ENCODE results near the gene MRM1. TPM values are rescaled to one million over a fixed set of nuclear protein-coding genes. Genes with fewer than 3 reads are reported as not detected.

MRM1 gene
- total and polyA plus RNA-seq, 7 experiments from 2014 or later, result 3.1 to 15.6 (median 9.3) TPM

DNA sequence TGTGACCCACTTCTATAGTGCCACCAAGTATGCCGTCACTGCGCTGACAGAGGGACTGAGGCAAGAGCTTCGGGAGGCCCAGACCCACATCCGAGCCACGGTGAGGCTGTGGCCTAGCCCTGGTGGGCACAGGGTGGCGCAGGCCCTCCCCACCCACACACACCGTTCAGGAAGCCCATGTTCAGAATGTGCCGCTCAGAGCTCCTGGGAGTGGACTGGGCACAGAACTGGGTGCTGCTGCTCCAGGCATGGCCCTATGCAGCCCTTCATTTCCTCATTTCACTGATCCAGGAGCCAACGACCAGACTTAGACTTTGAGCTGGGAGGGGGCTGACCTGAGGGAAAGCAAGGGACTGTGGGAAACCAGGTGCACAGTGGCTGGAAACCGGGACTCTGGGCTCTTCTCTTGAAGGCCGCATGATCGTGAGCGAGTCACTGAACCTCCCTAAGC is 2.4 kb upstream of the MRM1 start:
- Mint-ChIP-seq H3K4me1 (peaks cover 12 to 28% (median 21%) of the 10 kb centered on the region in 7 donors), H3K27ac (peak overlapping the region in 1 of 9 donors; percentile 23), H3K36me3 (peaks cover 0 to 2% (median 0%) of the 10 kb centered on the region in 5 donors), H3K27me3 (no peaks in the 10 kb centered on the region), H3K4me3 (peak overlapping the region in 1 of 10 donors; percentile 63), H3K9me3 (no peaks in the 10 kb centered on the region)
- DNase-seq (no peak), ATAC-seq (no peak)
- intact Hi-C loops (cut with micrococcal nuclease), result no loop called here
- POLR2A ChIA-PET, result no interaction called here
- no peak overlapping the region for H3K4me3 ChIP-seq (ENCODE audit: low read length)
- no peak overlapping the region for H3K27ac ChIP-seq (ENCODE audit: low read depth, low read length)
- H3K9me3 ChIP-seq (ENCODE audit: control insufficient read depth in 2 of 3, low read length in 3 of 3), result no peaks in the 10 kb centered on the region
- CTCF ChIA-PET, result interaction anchor here (0.6 kb wide), 1 partner anchor 116 kb away, joined by 3 read pairs; no protein-coding TSS in a partner anchor
- no peaks in the 10 kb centered on the region for H3K27me3 ChIP-seq (ENCODE audit: control insufficient read depth in 2 of 2, insufficient read depth in 2 of 2, low read length in 2 of 2)
- H3K4me1 ChIP-seq (ENCODE audit: control insufficient read depth in 2 of 2, insufficient read depth in 2 of 2, low read length in 2 of 2), result peaks cover 11 to 13% of the 10 kb centered on the region in 2 donors
- peaks cover 0 to 7% (median 0%) of the 10 kb centered on the region in 3 experiments for H3K36me3 ChIP-seq (ENCODE audit: control insufficient read depth in 2 of 3, insufficient read depth in 3 of 3, low read length in 3 of 3)

GRCh38 chr17:36599546-36600250 is 1.7 kb upstream of the MRM1 start:
- no peaks in the 10 kb centered on the region for H3K9me3 ChIP-seq (ENCODE audit: control insufficient read depth in 2 of 3, low read length in 3 of 3)
- H3K27ac Mint-ChIP-seq, result no peak overlapping the region
- ChIA-PET CTCF (interaction anchor here (0.6 kb wide), 1 partner anchor 116 kb away, joined by 3 read pairs; no protein-coding TSS in a partner anchor), POLR2A (interaction anchor here (0.8 to 5.1 kb wide), 5 partner anchors 8 to 449 kb away, joined by 3 to 52 read pairs (median 22); partner anchors contain the start of genes DHRS11, GGNBP2, MYO19 and PIGW)
- peaks cover 0 to 7% (median 0%) of the 10 kb centered on the region in 3 experiments for H3K36me3 ChIP-seq (ENCODE audit: control insufficient read depth in 2 of 3, insufficient read depth in 3 of 3, low read length in 3 of 3)
- H3K4me1 Mint-ChIP-seq, result peaks cover 14 to 35% (median 28%) of the 10 kb centered on the region in 7 donors
- H3K27ac ChIP-seq (ENCODE audit: low read depth, low read length), result no peak overlapping the region
- peaks cover 0 to 1% (median 0%) of the 10 kb centered on the region in 11 donors for H3K9me3 Mint-ChIP-seq
- DNase-seq, result no peak
- peaks cover 0 to 3% (median 0%) of the 10 kb centered on the region in 5 donors for H3K36me3 Mint-ChIP-seq
- intact Hi-C loops (cut with micrococcal nuclease), result loop anchor here (2.0 to 10.0 kb wide), 4 partner anchors 55 to 805 kb away; partner anchors contain the start of genes AATF (in 1 of the 2), ACACA (in 1 of the 2), GGNBP2 (in 1 of the 2) and MYO19 (in 1 of the 2)
- no peak overlapping the region for H3K4me3 ChIP-seq (ENCODE audit: low read length)
- no peaks in the 10 kb centered on the region for H3K27me3 ChIP-seq (ENCODE audit: control insufficient read depth in 2 of 2, insufficient read depth in 2 of 2, low read length in 2 of 2)
- H3K4me1 ChIP-seq (ENCODE audit: control insufficient read depth in 2 of 2, insufficient read depth in 2 of 2, low read length in 2 of 2), result peaks cover 11 to 13% of the 10 kb centered on the region in 2 donors
- H3K27me3 Mint-ChIP-seq, result no peaks in the 10 kb centered on the region
- peak overlapping the region in 5 of 10 donors; percentile 14 to 97 (median 36) for H3K4me3 Mint-ChIP-seq
- ATAC-seq, result no peak

DNA sequence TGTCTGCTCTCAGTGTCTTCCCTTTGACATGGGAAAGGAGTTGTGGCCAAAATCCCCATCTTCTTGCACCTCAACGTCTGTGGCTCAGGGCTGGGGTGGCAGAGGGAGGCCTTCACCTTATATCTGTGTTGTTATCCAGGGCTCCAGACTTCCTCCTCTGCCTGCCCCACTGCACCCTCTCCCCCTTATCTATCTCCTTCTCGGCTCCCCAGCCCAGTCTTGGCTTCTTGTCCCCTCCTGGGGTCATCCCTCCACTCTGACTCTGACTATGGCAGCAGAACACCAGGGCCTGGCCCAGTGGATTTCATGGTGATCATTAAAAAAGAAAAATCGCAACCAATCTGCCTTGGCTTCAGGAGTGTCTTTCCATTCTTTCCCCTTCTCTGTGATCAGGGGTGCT is 918 bp upstream of the MRM1 start:
- intact Hi-C loops (cut with micrococcal nuclease), result loop anchor here (2.0 to 10.0 kb wide), 4 partner anchors 56 to 804 kb away; partner anchors contain the start of genes AATF (in 1 of the 2), ACACA (in 1 of the 2), GGNBP2 (in 1 of the 2) and MYO19 (in 1 of the 2)
- H3K9me3 ChIP-seq (ENCODE audit: control insufficient read depth in 2 of 3, low read length in 3 of 3), result no peaks in the 10 kb centered on the region
- peaks cover 0 to 1% (median 0%) of the 10 kb centered on the region in 11 donors for H3K9me3 Mint-ChIP-seq
- peak overlapping the region; percentile 79 for H3K27ac ChIP-seq (ENCODE audit: low read depth, low read length)
- H3K4me3 Mint-ChIP-seq, result peak overlapping the region; percentile 92 to 97 (median 94)
- H3K36me3 ChIP-seq (ENCODE audit: control insufficient read depth in 2 of 3, insufficient read depth in 3 of 3, low read length in 3 of 3), result peaks cover 0 to 7% (median 0%) of the 10 kb centered on the region in 3 experiments
- peak overlapping the region; percentile 95 for H3K4me3 ChIP-seq (ENCODE audit: low read length)
- ATAC-seq (no peak), DNase-seq (no peak)
- peak overlapping the region; percentile 91 to 96 (median 94) for H3K27ac Mint-ChIP-seq
- H3K27me3 Mint-ChIP-seq, result no peaks in the 10 kb centered on the region
- POLR2A ChIA-PET, result interaction anchor here (1.4 to 5.1 kb wide), 6 partner anchors 9 to 448 kb away, joined by 3 to 52 read pairs (median 14); partner anchors contain the start of genes DHRS11, GGNBP2, MYO19 and PIGW
- H3K27me3 ChIP-seq (ENCODE audit: control insufficient read depth in 2 of 2, insufficient read depth in 2 of 2, low read length in 2 of 2), result no peaks in the 10 kb centered on the region
- CTCF ChIA-PET, result interaction anchor here (0.6 to 1.5 kb wide), 3 partner anchors 112 to 641 kb away, joined by 3 to 6 read pairs (median 3); no protein-coding TSS in a partner anchor
- H3K4me1 Mint-ChIP-seq, result peaks cover 16 to 40% (median 33%) of the 10 kb centered on the region in 7 donors
- peaks cover 11 to 16% of the 10 kb centered on the region in 2 donors for H3K4me1 ChIP-seq (ENCODE audit: control insufficient read depth in 2 of 2, insufficient read depth in 2 of 2, low read length in 2 of 2)
- H3K36me3 Mint-ChIP-seq, result peaks cover 0 to 3% (median 0%) of the 10 kb centered on the region in 5 donors

DNA sequence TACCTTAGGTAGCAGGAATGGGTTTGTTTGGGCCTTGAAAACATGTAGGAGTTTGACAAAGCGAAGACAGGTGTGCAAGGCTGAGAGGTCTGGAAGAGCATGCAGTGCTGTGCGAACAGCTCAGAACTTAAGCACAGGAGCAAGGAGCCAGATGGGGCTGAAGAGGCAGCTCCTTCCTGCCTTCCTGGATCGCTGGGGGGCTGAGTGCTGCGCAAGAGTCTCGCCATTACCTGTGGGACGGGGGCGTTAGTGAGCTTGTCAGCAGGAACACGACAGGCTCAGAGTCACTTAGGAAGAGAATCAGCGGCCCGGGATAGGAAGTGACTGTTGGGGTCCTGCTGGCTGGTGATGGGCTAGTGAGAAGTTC is 464 bp upstream of the MRM1 start:
- peaks cover 0 to 7% (median 0%) of the 10 kb centered on the region in 3 experiments for H3K36me3 ChIP-seq (ENCODE audit: control insufficient read depth in 2 of 3, insufficient read depth in 3 of 3, low read length in 3 of 3)
- H3K9me3 Mint-ChIP-seq, result peaks cover 0 to 1% (median 0%) of the 10 kb centered on the region in 11 donors
- ChIA-PET CTCF (interaction anchor here (0.6 to 1.5 kb wide), 5 partner anchors 14 to 641 kb away, joined by 3 to 6 read pairs (median 3); no protein-coding TSS in a partner anchor), POLR2A (interaction anchor here (0.7 to 5.1 kb wide), 12 partner anchors 9 to 758 kb away, joined by 3 to 52 read pairs (median 3); partner anchors contain the start of genes AATF, DHRS11, GGNBP2 and MYO19)
- peak overlapping the region; percentile 95 for H3K4me3 ChIP-seq (ENCODE audit: low read length)
- H3K36me3 Mint-ChIP-seq, result peaks cover 0 to 5% (median 0%) of the 10 kb centered on the region in 5 donors
- H3K27ac ChIP-seq (ENCODE audit: low read depth, low read length), result peak overlapping the region; percentile 79
- DNase-seq (peak in 2 of 9 donors; percentile 37 to 44), ATAC-seq (peak; percentile 20)
- H3K27me3 ChIP-seq (ENCODE audit: control insufficient read depth in 2 of 2, insufficient read depth in 2 of 2, low read length in 2 of 2), result no peaks in the 10 kb centered on the region
- H3K27me3 Mint-ChIP-seq, result no peaks in the 10 kb centered on the region
- H3K9me3 ChIP-seq (ENCODE audit: control insufficient read depth in 2 of 3, low read length in 3 of 3), result no peaks in the 10 kb centered on the region
- H3K4me3 Mint-ChIP-seq, result peak overlapping the region; percentile 92 to 97 (median 94)
- H3K4me1 Mint-ChIP-seq, result peaks cover 20 to 45% (median 37%) of the 10 kb centered on the region in 7 donors
- peaks cover 11 to 19% of the 10 kb centered on the region in 2 donors for H3K4me1 ChIP-seq (ENCODE audit: control insufficient read depth in 2 of 2, insufficient read depth in 2 of 2, low read length in 2 of 2)
- intact Hi-C loops (cut with micrococcal nuclease), result loop anchor here (1.0 to 10.0 kb wide), 9 partner anchors 10 to 804 kb away; partner anchors contain the start of genes DHRS11 (in 2 of the 2), AATF (in 1 of the 2), ACACA (in 1 of the 2) and GGNBP2 (in 1 of the 2)
- peak overlapping the region; percentile 91 to 96 (median 94) for H3K27ac Mint-ChIP-seq

- Mint-ChIP-seq H3K36me3 (peaks cover 0 to 6% (median 0%) of the 10 kb centered on the region in 5 donors), H3K4me1 (peaks cover 23 to 49% (median 41%) of the 10 kb centered on the region in 7 donors), H3K27me3 (no peaks in the 10 kb centered on the region), H3K27ac (peak overlapping the region in 8 of 9 donors; percentile 70 to 95 (median 94)), H3K4me3 (peak overlapping the region; percentile 92 to 97 (median 94)), H3K9me3 (peaks cover 0 to 1% (median 0%) of the 10 kb centered on the region in 11 donors)
- Histone ChIP-seq H3K36me3 (ENCODE audit: control insufficient read depth in 2 of 3, insufficient read depth in 3 of 3, low read length in 3 of 3) (peaks cover 0 to 7% (median 0%) of the 10 kb centered on the region in 3 experiments), H3K27ac (ENCODE audit: low read depth, low read length) (peak overlapping the region; percentile 79), H3K4me1 (ENCODE audit: control insufficient read depth in 2 of 2, insufficient read depth in 2 of 2, low read length in 2 of 2) (peaks cover 11 to 19% of the 10 kb centered on the region in 2 donors), H3K4me3 (ENCODE audit: low read length) (peak overlapping the region; percentile 95), H3K9me3 (ENCODE audit: control insufficient read depth in 2 of 3, low read length in 3 of 3) (no peaks in the 10 kb centered on the region), H3K27me3 (ENCODE audit: control insufficient read depth in 2 of 2, insufficient read depth in 2 of 2, low read length in 2 of 2) (no peaks in the 10 kb centered on the region)
- ATAC-seq, result no peak
- ChIA-PET CTCF (interaction anchor here (0.9 to 3.0 kb wide), 16 partner anchors 9 to 774 kb away, joined by 3 to 17 read pairs (median 4); no protein-coding TSS in a partner anchor), POLR2A (interaction anchor here (0.7 to 5.1 kb wide), 15 partner anchors 9 to 1007 kb away, joined by 3 to 52 read pairs (median 3); partner anchors contain the start of genes DHRS11, GGNBP2, MYO19 and PIGW)
- intact Hi-C loops (cut with micrococcal nuclease), result loop anchor here (2.0 to 10.0 kb wide), 5 partner anchors 121 to 1007 kb away; partner anchors contain the start of genes AATF (in 1 of the 2), ACACA (in 1 of the 2), SYNRG (in 1 of the 2) and TADA2A (in 1 of the 2)
- peak in 2 of 9 donors; percentile 25 to 37 for DNase-seq
Measured at GRCh38 chr17:36602030-36602748, 806 bp downstream of the MRM1 start.
